ENCODE data around the gene ADCYAP1. TPM values are rescaled to one million over a fixed set of nuclear protein-coding genes. Genes with fewer than 3 reads are reported as not detected.

Gene ADCYAP1
- total and polyA plus RNA-seq, 8 donors: 0.25 to 8.1 (median 1.4) TPM; not detected in 3

- no peaks in the 10 kb centered on the region for H3K36me3 ChIP-seq
- intact Hi-C loops (cut with DNase I; ENCODE audit: low total_unique reads): no loop called here
- peaks cover 0 to 3% (median 0%) of the 10 kb centered on the region in 3 donors for H3K27me3 ChIP-seq
- no peaks in the 10 kb centered on the region for H3K9me3 ChIP-seq
- H3K27ac ChIP-seq: no peak overlapping the region
- no peaks in the 10 kb centered on the region for H3K4me1 ChIP-seq
- DNase-seq: no peak
- H3K4me3 ChIP-seq: no peak overlapping the region
- TF ChIP-seq POLR2A (IDR thresholded peaks at IDR 0.05) (no peak), POLR2AphosphoS5 (IDR thresholded peaks at IDR 0.05) (no peak), EP300 (IDR thresholded peaks at IDR 0.05) (no peak)
- TF ChIP-seq, protein P1, sequence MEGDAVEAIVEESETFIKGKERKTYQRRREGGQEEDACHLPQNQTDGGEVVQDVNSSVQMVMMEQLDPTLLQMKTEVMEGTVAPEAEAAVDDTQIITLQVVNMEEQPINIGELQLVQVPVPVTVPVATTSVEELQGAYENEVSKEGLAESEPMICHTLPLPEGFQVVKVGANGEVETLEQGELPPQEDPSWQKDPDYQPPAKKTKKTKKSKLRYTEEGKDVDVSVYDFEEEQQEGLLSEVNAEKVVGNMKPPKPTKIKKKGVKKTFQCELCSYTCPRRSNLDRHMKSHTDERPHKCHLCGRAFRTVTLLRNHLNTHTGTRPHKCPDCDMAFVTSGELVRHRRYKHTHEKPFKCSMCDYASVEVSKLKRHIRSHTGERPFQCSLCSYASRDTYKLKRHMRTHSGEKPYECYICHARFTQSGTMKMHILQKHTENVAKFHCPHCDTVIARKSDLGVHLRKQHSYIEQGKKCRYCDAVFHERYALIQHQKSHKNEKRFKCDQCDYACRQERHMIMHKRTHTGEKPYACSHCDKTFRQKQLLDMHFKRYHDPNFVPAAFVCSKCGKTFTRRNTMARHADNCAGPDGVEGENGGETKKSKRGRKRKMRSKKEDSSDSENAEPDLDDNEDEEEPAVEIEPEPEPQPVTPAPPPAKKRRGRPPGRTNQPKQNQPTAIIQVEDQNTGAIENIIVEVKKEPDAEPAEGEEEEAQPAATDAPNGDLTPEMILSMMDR (IDR thresholded peaks at IDR 0.05): no peak
Observed at GRCh38 chr18:875912-876311, 28.8 kb upstream of the ADCYAP1 start.

GRCh38 chr18:877238-877637 lies 27.4 kb upstream of the ADCYAP1 start:
- no peak for DNase-seq
- intact Hi-C loops (cut with DNase I; ENCODE audit: low total_unique reads): no loop called here
- 82 to 96% (median 92%) methylated on average over 6 of the region's 6 CpGs for whole genome bisulfite sequencing, 5 donors
- no peak for TF ChIP-seq POLR2AphosphoS5 (IDR thresholded peaks at IDR 0.05)
- TF ChIP-seq EP300 (IDR thresholded peaks at IDR 0.05): no peak
- TF ChIP-seq POLR2A (IDR thresholded peaks at IDR 0.05): no peak
- TF ChIP-seq, protein P1 (IDR thresholded peaks at IDR 0.05): no peak
- Histone ChIP-seq H3K4me3 (no peak overlapping the region), H3K27ac (no peak overlapping the region), H3K36me3 (no peaks in the 10 kb centered on the region), H3K27me3 (peaks cover 0 to 2% (median 0%) of the 10 kb centered on the region in 3 donors), H3K4me1 (no peaks in the 10 kb centered on the region), H3K9me3 (no peaks in the 10 kb centered on the region)

DNA sequence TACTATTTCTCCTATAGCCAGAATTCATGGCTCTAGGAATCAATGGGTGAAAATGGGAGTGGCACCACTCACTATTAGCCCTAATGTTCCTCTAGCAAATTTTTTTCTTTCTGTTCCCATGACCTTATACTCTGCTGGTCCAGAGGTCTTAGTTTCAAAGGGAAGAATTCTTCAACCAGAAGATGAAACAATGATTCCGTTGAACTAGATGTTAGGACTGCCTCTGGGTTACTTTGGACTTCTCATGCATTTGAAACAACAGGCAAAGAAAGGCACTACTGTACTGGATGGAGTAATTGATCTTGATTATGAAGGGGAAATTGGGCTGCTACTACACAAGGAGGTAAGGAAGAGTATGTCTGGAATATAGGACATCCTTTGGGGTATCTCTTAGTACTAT lies 18.6 kb upstream of the ADCYAP1 start:
- Histone ChIP-seq H3K27me3 (peaks cover 0 to 6% (median 0%) of the 10 kb centered on the region in 3 donors), H3K4me1 (no peaks in the 10 kb centered on the region), H3K36me3 (no peaks in the 10 kb centered on the region), H3K9me3 (no peaks in the 10 kb centered on the region), H3K27ac (no peak overlapping the region), H3K4me3 (no peak overlapping the region)
- TF ChIP-seq POLR2AphosphoS5 (IDR thresholded peaks at IDR 0.05) (no peak), EP300 (IDR thresholded peaks at IDR 0.05) (no peak), POLR2A (IDR thresholded peaks at IDR 0.05) (no peak)
- TF ChIP-seq, protein P1 (IDR thresholded peaks at IDR 0.05): no peak
- intact Hi-C loops (cut with DNase I; ENCODE audit: low total_unique reads): no loop called here
- WGBS, 5 donors: 72 to 97% (median 88%) methylated on average over 1 of the region's 1 CpG
- no peak for DNase-seq

GRCh38 chr18:887716-888115 lies 17.0 kb upstream of the ADCYAP1 start:
- TF ChIP-seq POLR2AphosphoS5 (IDR thresholded peaks at IDR 0.05) (no peak), EP300 (IDR thresholded peaks at IDR 0.05) (no peak), POLR2A (IDR thresholded peaks at IDR 0.05) (no peak)
- TF ChIP-seq, protein P1 (IDR thresholded peaks at IDR 0.05): no peak
- WGBS, 5 donors: 39 to 52% (median 41%) methylated on average over 2 of the region's 2 CpGs
- H3K36me3 ChIP-seq: no peaks in the 10 kb centered on the region
- no peak for DNase-seq
- intact Hi-C loops (cut with DNase I; ENCODE audit: low total_unique reads): no loop called here
- no peaks in the 10 kb centered on the region for H3K9me3 ChIP-seq
- no peaks in the 10 kb centered on the region for H3K4me1 ChIP-seq
- H3K4me3 ChIP-seq: no peak overlapping the region
- peaks cover 0 to 5% (median 0%) of the 10 kb centered on the region in 3 donors for H3K27me3 ChIP-seq
- no peak overlapping the region for H3K27ac ChIP-seq
